ENCODE results near the gene ZNF653.

The ZNF653 gene

DNA sequence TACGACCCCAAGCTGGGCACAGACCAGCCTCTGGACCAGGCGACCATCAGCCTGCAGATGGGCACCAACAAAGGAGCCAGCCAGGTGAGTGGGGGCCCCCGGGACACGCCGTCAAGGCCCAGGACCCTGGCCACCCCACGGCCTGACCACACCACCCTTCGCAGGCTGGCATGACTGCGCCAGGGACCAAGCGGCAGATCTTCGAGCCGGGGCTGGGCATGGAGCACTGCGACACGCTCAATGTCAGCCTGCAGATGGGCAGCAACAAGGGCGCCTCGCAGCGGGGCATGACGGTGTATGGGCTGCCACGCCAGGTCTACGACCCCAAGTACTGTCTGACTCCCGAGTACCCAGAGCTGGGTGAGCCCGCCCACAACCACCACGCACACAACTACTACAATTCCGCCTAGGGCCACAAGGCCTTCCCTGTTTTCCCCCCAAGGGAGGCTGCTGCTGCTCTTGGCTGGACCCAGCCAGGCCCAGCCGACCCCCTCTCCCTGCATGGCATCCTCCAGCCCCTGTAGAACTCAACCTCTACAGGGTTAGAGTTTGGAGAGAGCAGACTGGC lies 43.8 kb upstream of the ZNF653 start:
- no peak for DNase-seq (ENCODE audit: low read depth, low spot score)
- in situ Hi-C loops (cut with HindIII; ENCODE audit: low sequenced_read_pairs), result no loop called here
- H3K4me3 ChIP-seq (ENCODE audit: low read depth, low read length), result no peak overlapping the region

DNA sequence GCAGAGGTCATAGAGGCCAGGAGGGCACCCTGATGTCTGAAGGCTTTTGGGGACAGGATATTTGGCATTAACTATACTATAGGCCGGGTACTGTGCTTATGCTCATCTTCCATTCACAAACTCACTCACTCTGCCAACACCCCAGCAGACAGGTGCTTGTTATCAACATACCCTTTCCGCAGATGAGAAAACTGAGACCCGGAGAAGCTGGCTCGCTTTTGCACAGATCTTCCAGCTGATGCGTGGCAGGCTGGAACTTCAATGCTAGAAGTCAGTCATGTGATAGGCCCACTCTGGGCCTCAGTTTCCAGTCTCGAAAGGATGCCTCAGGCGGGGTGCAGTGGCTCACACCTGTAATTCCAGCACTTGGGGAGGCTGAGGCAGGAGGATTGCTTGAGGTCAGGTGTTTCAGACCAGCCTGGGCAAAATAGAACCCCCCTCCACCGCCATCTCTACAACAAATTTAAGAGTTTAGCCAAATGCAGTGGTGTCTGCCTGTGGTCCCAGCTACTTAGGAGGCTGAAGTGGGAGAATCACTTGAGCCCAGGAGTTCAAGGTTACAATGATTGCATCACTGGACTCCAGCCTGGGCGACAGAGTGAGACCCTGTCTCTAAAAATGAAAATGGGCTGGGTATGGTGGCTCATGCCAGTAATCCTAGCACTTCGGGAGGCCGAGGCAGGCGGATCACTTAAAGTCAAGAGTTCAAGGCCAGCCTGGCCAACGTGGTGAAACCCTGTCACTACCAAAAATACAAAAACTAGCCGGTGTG lies 42.5 kb upstream of the ZNF653 start:
- in situ Hi-C loops (cut with HindIII; ENCODE audit: low sequenced_read_pairs), result no loop called here
- H3K4me3 ChIP-seq (ENCODE audit: low read depth, low read length), result no peak overlapping the region
- TF ChIP-seq, protein P1, sequence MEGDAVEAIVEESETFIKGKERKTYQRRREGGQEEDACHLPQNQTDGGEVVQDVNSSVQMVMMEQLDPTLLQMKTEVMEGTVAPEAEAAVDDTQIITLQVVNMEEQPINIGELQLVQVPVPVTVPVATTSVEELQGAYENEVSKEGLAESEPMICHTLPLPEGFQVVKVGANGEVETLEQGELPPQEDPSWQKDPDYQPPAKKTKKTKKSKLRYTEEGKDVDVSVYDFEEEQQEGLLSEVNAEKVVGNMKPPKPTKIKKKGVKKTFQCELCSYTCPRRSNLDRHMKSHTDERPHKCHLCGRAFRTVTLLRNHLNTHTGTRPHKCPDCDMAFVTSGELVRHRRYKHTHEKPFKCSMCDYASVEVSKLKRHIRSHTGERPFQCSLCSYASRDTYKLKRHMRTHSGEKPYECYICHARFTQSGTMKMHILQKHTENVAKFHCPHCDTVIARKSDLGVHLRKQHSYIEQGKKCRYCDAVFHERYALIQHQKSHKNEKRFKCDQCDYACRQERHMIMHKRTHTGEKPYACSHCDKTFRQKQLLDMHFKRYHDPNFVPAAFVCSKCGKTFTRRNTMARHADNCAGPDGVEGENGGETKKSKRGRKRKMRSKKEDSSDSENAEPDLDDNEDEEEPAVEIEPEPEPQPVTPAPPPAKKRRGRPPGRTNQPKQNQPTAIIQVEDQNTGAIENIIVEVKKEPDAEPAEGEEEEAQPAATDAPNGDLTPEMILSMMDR (IDR thresholded peaks at IDR 0.05; ENCODE audit: low read depth, low read length), result no peak
- no peak for DNase-seq (ENCODE audit: low read depth, low spot score)

More for the DNA sequence above, 43.8 kb upstream of the ZNF653 start:
- TF ChIP-seq, protein P1 (IDR thresholded peaks at IDR 0.05; ENCODE audit: low read depth, low read length), result no peak

DNA sequence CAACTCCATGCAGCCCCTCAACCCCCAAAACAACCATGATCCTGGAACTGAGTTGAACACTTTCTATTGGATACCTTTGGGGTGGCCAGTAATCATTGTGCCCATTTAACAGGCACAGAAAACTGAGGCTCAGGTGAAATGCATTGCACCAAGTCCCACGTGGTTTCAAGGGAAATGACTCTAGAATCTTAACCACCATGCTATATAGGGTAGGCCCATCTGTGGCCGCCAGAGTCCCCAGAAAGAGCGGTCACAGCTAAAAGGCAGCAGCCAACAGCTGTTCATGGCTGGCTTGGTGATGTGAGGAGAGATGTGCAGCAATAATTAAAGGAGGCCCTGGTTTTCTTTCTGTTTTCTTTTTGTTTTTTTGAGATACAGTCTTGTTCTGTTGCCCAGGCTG lies 35.6 kb upstream of the ZNF653 start:
- in situ Hi-C loops (cut with HindIII; ENCODE audit: low sequenced_read_pairs), result no loop called here
- TF ChIP-seq, protein P1 (IDR thresholded peaks at IDR 0.05; ENCODE audit: low read depth, low read length), result no peak
- H3K4me3 ChIP-seq (ENCODE audit: low read depth, low read length), result no peak overlapping the region
- DNase-seq (ENCODE audit: low read depth, low spot score), result no peak

DNA sequence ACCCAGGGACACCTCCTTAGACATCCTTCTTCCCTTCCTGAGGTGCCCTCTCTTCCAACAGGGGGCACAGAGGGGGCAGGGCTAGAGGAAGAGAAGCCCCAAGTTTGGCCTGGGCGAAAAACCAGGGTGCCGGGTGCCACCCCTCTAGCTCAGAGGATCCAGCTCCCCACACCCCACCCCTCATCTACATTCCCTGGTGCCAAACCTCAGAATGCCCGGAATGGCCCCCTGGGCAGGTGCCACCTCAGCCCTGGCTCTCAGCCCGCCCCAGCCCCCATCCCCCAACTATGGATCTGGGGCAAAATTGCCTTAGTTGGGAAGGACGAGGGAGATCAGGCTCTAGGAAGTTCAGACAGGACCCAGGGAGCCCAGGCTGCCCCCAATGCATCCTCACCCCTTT lies 35.0 kb upstream of the ZNF653 start:
- TF ChIP-seq, protein P1 (IDR thresholded peaks at IDR 0.05; ENCODE audit: low read depth, low read length), result no peak
- in situ Hi-C loops (cut with HindIII; ENCODE audit: low sequenced_read_pairs), result no loop called here
- no peak overlapping the region for H3K4me3 ChIP-seq (ENCODE audit: low read depth, low read length)
- DNase-seq (ENCODE audit: low read depth, low spot score), result no peak

DNA sequence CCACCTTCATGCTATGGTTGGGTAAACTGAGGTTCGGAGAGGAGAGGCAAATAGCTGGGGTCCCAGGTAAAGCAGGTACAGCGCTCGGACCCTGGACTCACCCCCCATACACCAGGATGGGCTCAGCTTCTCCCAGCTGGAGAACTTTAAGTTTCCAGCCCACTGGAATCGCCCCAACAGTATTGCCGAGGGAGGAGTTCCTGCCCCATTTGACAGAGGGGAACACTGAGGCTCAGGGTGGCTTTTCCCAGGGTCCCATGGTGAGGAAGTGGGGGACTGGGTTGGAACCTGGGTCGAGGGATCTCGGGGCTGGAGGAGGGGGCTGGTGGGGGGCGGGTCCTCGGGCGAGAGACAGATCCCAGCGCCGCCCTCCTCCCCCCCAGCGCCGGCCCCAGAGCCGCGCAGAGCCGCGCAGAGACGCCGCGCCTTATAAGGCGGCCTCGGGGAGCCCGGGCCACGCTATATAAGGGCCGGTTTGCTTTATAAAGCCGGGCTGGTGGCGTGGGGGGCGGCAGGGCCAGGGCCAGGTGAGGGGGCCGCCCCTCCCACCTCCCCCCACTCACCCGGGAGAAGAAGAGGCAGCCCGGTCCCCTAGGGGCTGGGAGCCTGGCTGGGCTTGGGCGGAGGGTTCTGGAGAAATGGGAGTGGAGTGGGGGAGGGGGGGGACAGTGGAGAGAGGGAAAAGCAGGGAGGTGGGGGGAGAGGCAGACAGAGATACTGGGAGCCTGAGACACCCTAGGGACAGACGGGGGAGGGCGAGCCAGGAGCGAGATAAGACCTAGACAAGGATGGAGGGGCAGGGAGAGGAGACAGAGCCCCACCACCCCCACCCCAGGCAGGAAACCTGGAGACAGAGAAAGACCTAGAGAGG lies 34.1 kb upstream of the ZNF653 start:
- TF ChIP-seq, protein P1 (IDR thresholded peaks at IDR 0.05; ENCODE audit: low read depth, low read length), result no peak
- H3K4me3 ChIP-seq (ENCODE audit: low read depth, low read length), result peak overlapping the region; percentile 24
- no peak for DNase-seq (ENCODE audit: low read depth, low spot score)
- in situ Hi-C loops (cut with HindIII; ENCODE audit: low sequenced_read_pairs), result no loop called here

DNA sequence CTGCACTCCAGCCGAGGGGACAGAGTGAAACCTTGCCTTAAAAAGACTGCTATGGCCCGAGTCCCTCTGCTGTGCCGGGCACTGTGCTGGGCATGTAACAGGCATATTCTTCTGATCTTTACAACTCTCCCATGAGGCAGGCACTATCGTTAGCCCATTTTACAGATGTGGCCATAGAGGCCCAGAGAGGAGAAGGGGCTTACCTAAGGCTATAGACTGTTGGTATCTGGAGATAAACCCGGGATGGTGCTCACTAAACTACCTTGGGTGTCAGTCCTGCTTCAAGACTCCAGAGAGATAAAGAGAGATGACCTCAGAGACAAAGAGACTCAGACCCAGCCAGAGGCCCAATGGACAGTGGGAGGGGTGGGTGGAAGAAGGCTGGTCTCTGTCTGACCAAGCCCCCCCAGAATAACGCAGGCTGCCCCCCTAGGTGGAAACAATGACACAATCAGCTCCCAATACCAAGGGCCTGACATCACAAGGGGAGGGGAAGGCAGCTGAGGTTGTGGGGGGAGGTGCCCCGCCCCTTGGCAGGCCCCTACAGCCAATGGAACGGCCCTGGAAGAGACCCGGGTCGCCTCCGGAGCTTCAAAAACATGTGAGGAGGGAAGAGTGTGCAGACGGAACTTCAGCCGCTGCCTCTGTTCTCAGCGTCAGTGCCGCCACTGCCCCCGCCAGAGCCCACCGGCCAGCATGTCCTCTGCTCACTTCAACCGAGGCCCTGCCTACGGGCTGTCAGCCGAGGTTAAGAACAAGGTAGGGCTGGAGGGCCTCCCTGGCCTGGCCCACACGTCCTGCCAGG lies 32.8 kb upstream of the ZNF653 start, which contains the start of gene CNN1:
TSS of gene CNN1 (plus strand) at position 620 of the 805 bp plus-strand sequence. CDS start at position 697, 77 bp downstream.
- TF ChIP-seq, protein P1 (IDR thresholded peaks at IDR 0.05; ENCODE audit: low read depth, low read length), result no peak
- H3K4me3 ChIP-seq (ENCODE audit: low read depth, low read length), result peak within 1 kb of the TSS; percentile 24
- DNase-seq (ENCODE audit: low read depth, low spot score), result peak; percentile 63
- in situ Hi-C loops (cut with HindIII; ENCODE audit: low sequenced_read_pairs), result no loop called here
